Brain microvascular endothelial cell (primary cell): ENCODE measurements around the gene FAM240A.

Experiments
- DNase-seq: peaks from one replicate; pipeline ENCODE4 v3.0.0-alpha.2; 2020
- H3K27ac ChIP-seq: fragments of 250-450 bp; sonication (Bioruptor Pico); 2 replicates; pipeline ENCODE4 v1.5.1; 2020; ENCODE audit warnings: mild to moderate bottlenecking, moderate library complexity
- H3K27me3 ChIP-seq: fragments of 250-450 bp; sonication (Bioruptor Pico); replicated peaks from 2 replicates; pipeline ENCODE4 v1.5.1; 2020; ENCODE audit warnings: mild to moderate bottlenecking
- H3K36me3 ChIP-seq: fragments of 250-450 bp; sonication (Bioruptor Pico); replicated peaks from 2 replicates; pipeline ENCODE4 v1.5.1; 2020; ENCODE audit warnings: mild to moderate bottlenecking
- H3K4me3 ChIP-seq: 2 replicates; pipeline ENCODE4 v1.5.1; 2011; ENCODE audit warnings: low read depth, mild to moderate bottlenecking, control low read depth, low read length, moderate library complexity
- CTCF ChIP-seq: IDR thresholded peaks from 2 replicates; pipeline ENCODE4 v1.5.1; 2011; ENCODE audit warnings: low read depth, mild to moderate bottlenecking, moderate library complexity, low read length, control low read depth, inconsistent platforms; ENCODE audit errors: missing control alignments
- in situ Hi-C: cut with HindIII; loops from 2 replicates; pipeline ENCODE4 v1.10.0; 2017; ENCODE audit warnings: low sequenced_read_pairs, low pct_ligation_motif_present

The FAM240A gene

GRCh38 chr3:46627078-46627477 lies 14.8 kb downstream of the FAM240A start:
- no peaks in the 10 kb centered on the region for H3K27me3 ChIP-seq
- H3K27ac ChIP-seq: no peak overlapping the region
- no peak for TF ChIP-seq CTCF
- no peak for DNase-seq
- no peaks in the 10 kb centered on the region for H3K36me3 ChIP-seq
- H3K4me3 ChIP-seq: no peak overlapping the region
- in situ Hi-C loops: loop anchor here (25.0 kb wide), 1 partner anchor 140 kb away; the partner anchor contains the start of gene RTP3

DNA sequence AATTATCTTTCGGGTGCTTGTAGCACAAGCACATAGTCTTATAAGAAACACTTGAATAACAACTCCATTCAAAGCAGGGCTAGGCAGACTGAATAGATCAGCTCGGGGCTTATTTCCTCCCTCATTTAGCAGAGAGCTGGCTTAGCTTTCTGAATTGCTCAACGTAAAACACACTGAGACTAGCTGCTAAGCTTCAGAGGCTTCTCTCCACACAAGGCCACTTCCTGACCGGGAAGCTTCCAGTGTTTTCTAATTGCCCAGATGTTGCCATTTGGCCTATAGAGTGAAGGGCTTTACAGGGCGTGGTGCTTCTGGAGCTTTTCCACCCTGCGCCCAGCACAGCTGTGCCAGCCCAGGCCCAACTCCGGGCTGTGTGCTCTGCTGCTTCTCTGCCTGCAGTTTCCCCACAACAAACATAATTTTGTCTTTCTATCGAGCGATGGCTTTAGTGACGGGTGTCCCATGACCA lies 16.6 kb downstream of the FAM240A start:
- no peaks in the 10 kb centered on the region for H3K27me3 ChIP-seq
- DNase-seq: no peak
- in situ Hi-C loops: loop anchor here (25.0 kb wide), 1 partner anchor 142 kb away; the partner anchor contains the start of gene RTP3
- no peak overlapping the region for H3K27ac ChIP-seq
- no peaks in the 10 kb centered on the region for H3K36me3 ChIP-seq
- no peak for TF ChIP-seq CTCF
- H3K4me3 ChIP-seq: no peak overlapping the region

DNA sequence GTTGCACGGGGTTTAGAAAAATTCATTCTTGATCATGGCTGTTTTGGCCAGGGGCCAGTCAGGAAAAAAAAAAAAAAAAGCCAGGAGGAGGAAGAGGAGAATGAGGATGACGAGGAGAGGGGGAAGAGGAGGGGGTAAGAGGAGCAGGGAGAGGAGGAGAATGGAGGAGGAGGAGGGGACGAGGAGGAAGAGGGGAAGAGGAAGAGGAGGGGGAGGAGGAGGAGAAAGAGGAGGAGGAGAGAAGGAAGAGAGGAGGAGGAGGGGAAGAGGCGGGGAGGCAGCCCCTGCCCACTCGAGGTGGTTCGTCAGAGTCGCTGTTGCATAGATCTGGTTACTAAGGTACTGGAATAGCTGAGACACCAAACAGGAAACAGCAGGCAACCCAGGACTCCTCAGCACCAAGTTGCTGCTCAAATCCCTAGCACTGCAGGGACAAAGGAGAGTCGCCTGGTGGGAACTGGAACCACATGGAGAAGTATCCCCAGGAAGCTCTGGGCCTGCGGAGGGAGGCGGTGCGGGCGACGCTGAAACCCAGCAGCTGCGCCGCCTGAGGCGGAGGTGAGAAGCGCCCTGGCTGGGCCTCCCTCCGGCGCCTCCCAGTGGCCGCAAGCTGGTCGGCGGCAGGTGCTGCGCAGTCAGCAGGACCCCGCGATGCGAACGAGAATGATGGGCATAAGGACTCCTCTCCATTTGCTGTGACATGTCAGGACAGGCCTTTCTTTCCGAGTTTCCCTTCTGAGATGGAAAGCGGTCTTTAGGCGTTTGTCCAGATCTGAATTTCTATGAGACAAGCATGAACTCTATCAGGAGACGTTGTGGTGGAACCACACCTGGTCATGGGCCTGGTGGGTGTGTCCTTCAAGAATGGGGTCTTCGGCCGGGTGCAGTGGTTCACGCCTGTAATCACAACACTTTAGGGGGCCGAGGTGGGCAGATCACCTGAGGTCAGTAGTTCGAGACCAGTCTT lies 17.5 kb downstream of the FAM240A start:
- Histone ChIP-seq H3K27ac (no peak overlapping the region), H3K4me3 (peak overlapping the region; percentile 48), H3K36me3 (no peaks in the 10 kb centered on the region), H3K27me3 (no peaks in the 10 kb centered on the region)
- in situ Hi-C loops: loop anchor here (25.0 kb wide), 1 partner anchor 143 kb away; the partner anchor contains the start of gene RTP3
- peak; percentile 65 for DNase-seq
- TF ChIP-seq CTCF: peak; percentile 94

DNA sequence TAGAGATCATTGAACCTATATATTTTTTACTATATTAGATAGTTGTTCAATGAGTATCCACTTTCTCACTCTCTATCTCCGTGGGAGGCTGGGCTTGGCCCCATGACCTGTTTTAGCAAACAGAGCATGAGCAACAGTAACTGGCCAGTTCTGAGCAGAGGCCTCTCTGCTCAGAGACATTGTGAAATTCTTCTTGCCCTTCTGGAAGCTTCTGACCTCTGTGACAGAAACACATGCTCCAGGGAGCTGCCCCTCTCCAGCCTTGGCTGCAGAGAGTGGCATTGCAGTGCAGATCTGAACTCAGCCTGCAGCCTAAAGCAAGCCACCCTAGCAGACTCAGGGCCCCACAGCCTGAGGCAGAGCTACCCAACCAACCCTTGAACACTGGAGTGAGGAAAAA lies 20.5 kb downstream of the FAM240A start:
- no peak for TF ChIP-seq CTCF
- no peak overlapping the region for H3K27ac ChIP-seq
- DNase-seq: no peak
- no peak overlapping the region for H3K4me3 ChIP-seq
- no peaks in the 10 kb centered on the region for H3K36me3 ChIP-seq
- no peaks in the 10 kb centered on the region for H3K27me3 ChIP-seq
- in situ Hi-C loops: loop anchor here (25.0 kb wide), 1 partner anchor 145 kb away; the partner anchor contains the start of gene RTP3

DNA sequence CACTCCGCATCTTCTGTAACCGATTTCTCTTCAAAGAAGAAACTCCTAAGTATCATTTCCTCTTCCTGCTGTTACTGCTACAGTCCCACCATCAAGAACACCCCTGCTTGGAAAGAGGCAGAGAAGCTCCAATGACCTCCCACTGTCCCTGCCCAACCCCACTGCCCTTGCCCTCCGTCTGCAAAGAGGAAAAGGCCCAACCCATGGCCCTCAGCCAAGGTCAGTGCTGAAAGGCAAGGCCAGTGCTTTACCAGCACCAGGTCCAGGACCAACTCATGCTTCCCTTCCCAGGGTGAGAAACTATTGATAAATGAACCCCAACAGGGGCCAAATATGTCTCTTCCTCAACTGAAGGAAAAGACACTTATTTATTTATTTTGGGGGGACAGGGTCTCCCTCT lies 22.5 kb downstream of the FAM240A start:
- H3K27ac ChIP-seq: no peak overlapping the region
- no peaks in the 10 kb centered on the region for H3K36me3 ChIP-seq
- no peak overlapping the region for H3K4me3 ChIP-seq
- H3K27me3 ChIP-seq: no peaks in the 10 kb centered on the region
- no peak for TF ChIP-seq CTCF
- DNase-seq: no peak
- in situ Hi-C loops: loop anchor here (25.0 kb wide), 1 partner anchor 148 kb away; the partner anchor contains the start of gene RTP3
